Coronary artery (tissue), 2 donors: ENCODE data around the gene SNX3.
"Not testable (repeated sequence)": the region's sequence is repeated elsewhere in the genome, so short reads cannot be mapped to it uniquely, and the experiment has no call there.

Experiments
- DNase-seq: peaks from one replicate; pipeline ENCODE4 v3.0.0-alpha.2; 2017; ENCODE audit warnings: low spot score
- H3K27ac ChIP-seq, 2 donors: fragments of 200-600 bp; sonication (generic); one replicate each; pipeline ENCODE4 v1.5.1; 2016 to 2019
- H3K4me3 ChIP-seq: fragments of 200-600 bp; sonication (generic); 2 replicates; pipeline ENCODE4 v1.5.1; 2016; ENCODE audit warnings: mild to moderate bottlenecking, moderate library complexity
- CTCF ChIP-seq: fragments of 200-600 bp; sonication (generic); IDR thresholded peaks from one replicate; pipeline ENCODE4 v1.5.1; 2019; ENCODE audit warnings: antibody characterized with exemption

The SNX3 gene

GRCh38 chr6:108247965-108248536, 12.8 kb downstream of the SNX3 start:
- no peak for DNase-seq
- Histone ChIP-seq H3K4me3 (no peak overlapping the region), H3K27ac (no peak overlapping the region)
- TF ChIP-seq CTCF = no peak

GRCh38 chr6:108245095-108245494, 15.7 kb downstream of the SNX3 start:
- DNase-seq, H3K4me3 ChIP-seq, H3K27ac ChIP-seq: not testable (repeated sequence)

- DNase-seq = no peak
- no peak overlapping the region for H3K4me3 ChIP-seq
- no peak for TF ChIP-seq CTCF
- no peak overlapping the region for H3K27ac ChIP-seq
Observed at GRCh38 chr6:108243836-108244235, 17.0 kb downstream of the SNX3 start.

GRCh38 chr6:108242721-108243120, 18.1 kb downstream of the SNX3 start:
- TF ChIP-seq CTCF = no peak
- Histone ChIP-seq H3K27ac (no peak overlapping the region), H3K4me3 (no peak overlapping the region)
- no peak for DNase-seq

- TF ChIP-seq CTCF = no peak
- H3K4me3 ChIP-seq = no peak overlapping the region
- DNase-seq = no peak
- no peak overlapping the region for H3K27ac ChIP-seq
Observed at GRCh38 chr6:108242259-108242658, 18.6 kb downstream of the SNX3 start.

- DNase-seq = no peak
- Histone ChIP-seq H3K4me3 (no peak overlapping the region), H3K27ac (no peak overlapping the region)
- no peak for TF ChIP-seq CTCF
Observed at GRCh38 chr6:108238322-108238721, 22.5 kb downstream of the SNX3 start.

GRCh38 chr6:108236791-108237190, 24.0 kb downstream of the SNX3 start:
- Histone ChIP-seq H3K27ac (no peak overlapping the region), H3K4me3 (no peak overlapping the region)
- no peak for DNase-seq
- no peak for TF ChIP-seq CTCF

GRCh38 chr6:108235127-108235526, 25.7 kb downstream of the SNX3 start:
- no peak for TF ChIP-seq CTCF
- no peak for DNase-seq
- Histone ChIP-seq H3K4me3 (no peak overlapping the region), H3K27ac (no peak overlapping the region)
